DMS153 treated with DMSO at 0.1 percent for 48 hours (cell line): Measurements from ENCODE around the gene GSTT2B.
"Not testable (repeated sequence)": the region's sequence is repeated elsewhere in the genome, so short reads cannot be mapped to it uniquely, and the experiment has no call there.

Experiments used
- DNase-seq: peaks from one replicate; lab custom pipeline; 2025; ENCODE audit not compliant: unreplicated experiment; lab: John Stamatoyannopoulos, UW

GSTT2B gene

DNA sequence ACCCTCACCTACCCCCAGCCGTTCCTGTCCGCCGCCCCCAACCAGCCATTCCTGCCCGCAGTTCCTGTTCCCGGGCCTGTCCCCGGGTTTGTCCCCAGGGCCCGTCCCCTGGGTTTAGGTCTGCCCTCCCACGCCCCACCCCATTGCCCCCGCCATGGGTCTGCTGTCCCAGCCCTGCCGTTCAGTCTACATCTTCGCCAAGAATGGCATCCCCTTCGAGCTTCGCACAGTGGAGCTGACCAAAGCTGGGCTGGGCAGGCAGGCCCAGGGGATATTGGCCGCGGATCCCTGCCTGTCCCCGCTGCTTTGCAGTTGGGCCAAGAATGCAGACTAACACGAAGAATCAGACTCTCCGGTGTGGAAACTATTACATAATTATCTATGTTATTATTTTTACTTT lies 11.2 kb downstream of the GSTT2B start:
- DNase-seq = not testable (repeated sequence)

DNA sequence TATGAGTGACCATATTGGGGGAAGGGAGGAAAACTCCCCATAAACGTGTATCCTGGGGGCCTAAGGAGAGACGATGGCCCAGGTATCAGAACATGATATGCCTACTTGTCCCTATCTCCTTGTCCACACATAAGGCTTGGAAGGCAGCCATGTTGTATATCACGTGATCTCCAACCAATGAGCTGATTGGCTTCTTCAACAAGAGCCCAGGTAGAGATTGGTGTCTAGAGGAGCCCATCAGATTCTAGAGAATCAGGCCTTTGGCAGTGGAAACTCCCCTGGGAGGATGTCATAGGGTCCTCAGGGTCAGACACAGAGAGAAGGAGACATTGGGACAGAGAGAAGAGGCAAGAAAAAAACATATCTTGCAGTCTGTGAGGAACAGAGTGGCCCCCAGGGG lies 13.6 kb downstream of the GSTT2B start:
- not testable (repeated sequence) for DNase-seq

DNA sequence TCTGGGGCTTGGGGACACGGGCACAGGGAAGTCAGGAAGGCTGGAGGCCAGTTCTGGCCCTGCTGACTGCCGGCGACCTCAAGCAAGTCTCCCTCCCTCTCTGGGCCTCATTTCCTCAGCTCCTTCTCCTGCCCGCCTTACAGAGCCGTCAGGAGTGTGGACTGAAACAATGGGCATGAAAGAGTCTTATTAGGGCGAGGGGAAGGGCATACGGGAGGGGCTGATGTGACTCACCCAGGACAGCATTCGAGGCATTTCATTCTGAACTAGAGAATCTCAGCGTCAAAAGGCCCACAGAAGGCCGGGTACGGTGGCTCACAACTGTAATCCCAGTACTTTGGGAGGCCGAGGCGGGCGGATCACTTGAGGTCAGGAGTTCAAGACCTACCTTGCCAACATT lies 20.8 kb downstream of the GSTT2B start:
- not testable (repeated sequence) for DNase-seq

DNA sequence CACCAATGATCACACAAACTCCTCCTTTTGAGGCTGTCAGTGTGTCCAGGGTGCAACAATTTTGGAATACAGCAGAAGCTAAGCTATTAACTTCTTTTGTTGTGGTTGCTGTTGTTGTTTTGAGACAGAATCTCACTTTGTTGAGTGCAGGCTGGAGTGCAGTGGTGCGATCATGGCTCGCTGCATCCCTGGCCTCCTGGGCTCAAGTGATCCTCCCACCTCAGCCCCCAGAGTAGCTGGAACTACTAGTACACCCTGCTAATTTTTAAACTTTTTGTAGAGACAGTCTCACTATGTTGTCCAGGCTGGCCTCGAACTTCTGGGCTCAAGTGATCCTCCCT lies 22.0 kb downstream of the GSTT2B start:
- DNase-seq = no peak

DNA sequence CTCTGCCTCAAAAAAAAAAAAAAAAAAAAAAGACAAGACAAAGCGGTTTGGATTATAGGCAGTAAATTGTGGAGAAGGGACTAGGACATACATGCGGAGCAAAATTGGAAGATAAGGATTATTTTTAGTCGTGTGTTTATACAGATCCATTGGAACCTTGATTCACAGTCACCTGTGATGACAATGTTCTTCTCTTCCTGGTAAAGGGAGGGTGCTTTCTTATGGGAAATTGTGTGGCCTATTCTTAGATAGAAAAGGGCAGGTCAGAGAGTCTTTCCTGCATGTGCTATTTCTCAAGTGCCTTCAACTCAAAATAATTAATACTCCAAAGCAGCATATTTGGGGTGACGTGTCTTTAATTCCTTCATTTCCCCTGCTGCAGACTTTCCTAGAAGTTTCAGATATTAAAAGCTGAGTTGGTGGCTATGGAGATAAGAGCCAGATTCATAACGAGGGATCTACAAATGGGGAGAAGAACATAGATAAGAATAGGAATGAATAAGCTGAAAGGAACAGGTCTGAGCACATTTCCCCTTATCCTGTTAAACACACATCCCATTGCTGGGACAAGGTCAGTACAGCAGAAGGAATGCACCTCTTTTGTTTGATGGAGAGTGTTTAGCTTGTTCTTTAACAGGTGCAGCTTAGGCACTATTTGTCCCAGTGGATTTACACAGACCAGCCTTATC lies 22.5 kb downstream of the GSTT2B start:
- DNase-seq = no peak

DNA sequence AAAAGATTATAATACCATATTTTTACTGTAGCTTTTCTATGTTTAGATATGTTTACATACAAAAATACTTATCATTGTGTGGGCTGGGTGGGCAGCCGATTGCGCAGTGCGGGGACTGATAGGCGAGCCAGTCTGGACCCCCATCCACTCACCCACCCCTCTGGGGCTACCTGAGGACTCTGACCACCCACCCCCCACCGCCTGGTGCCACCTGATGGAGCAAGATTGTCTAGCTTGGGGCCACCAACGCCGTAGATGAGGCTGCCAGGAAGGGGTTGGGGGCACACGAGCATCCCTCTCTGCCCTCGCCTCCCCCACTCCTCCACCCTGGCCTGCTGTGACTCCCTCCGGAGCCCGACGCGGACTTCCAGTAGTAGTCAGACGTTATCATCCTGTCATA lies 34.4 kb downstream of the GSTT2B start:
- no peak for DNase-seq

DNA sequence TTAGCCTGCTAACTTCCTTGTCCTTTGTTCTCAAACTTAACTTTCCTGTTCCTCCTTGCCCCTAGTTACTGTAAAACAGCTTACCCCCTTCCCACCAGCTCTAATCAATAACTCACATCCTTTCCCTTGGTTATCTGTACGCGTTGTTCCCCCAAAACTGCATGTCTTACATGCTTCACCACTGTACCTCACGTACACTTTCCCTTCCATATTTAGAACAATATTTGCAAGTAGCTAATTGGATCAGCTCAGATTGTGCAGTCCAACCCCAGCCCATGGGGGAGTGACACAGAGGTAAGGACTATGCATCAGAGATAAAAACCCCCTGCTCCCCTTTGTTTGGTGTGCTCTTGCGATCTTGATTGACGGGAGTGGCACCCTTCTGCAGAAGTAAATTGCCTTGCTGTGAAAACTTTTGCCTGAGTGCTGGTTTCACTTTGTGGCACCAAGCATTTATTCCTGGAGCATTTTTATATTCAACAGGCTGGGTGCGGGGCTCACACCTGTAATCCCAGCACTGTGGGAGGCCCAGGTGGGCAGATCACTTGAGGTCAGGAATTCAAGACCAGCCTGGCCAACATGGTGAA lies 35.9 kb downstream of the GSTT2B start:
- no peak for DNase-seq

DNA sequence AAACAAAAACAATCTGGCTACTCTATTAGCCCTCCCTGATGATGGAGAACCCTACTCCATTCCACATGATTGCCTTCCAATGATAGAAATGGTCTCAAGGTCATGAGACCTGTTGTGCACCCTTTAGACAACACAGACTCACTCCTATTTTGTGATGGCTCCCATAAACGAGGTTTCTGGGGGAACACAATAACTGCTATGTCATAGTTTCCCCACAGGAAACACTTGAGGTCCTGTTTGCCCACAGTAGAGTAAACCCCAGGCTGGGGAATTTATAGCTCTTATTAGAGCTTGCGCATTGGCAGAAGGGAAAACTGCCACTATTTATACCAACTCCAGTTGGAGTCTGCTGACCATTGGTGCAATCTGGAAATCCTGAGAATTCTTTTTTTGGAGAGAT lies 38.1 kb downstream of the GSTT2B start:
- DNase-seq = no peak

DNA sequence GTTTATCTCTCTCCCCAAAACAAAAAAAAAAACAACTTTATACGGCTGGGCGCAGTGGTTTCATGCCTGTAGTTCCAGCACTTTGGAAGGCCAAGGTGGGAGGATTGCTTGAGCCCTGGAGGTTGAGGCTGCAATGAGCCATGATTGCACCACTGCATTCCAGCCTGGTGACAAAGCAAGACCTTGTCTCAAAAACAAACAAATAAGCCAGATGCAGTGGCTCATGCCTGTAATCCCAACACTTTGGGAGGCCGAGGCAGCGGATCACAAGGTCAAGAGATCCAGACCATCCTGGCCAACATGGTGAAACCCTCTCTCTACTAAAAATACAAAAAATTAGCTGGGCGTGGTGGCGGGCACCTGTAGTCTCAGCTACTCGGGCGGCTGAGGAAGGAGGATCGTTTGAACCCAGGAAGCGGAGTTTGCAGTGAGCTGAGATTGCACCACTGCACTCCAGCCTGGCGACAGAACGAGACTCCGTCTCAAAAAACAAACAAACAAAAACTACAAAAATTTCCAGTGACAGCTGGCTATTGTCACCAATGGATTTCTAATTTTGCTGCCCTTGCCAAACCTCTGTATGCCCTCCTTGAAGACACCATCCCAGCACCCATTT lies 39.3 kb downstream of the GSTT2B start:
- DNase-seq = not testable (repeated sequence)

DNA sequence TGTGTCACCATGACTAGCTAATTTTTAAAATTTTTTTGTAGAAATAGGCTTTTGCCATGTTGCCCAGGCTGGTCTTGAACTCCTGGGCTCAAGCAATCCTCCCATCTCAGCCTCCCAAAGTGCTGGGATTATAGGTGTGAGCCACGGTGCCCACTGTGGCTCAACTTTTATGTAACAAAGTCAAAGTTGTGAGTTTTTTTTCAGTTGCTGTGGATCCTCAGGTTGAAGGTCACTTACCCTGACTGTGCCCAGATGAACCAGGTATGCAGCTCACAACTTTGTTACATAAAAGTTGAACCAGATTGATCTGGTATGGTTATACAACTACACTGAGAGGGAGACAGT lies 40.8 kb downstream of the GSTT2B start:
- not testable (repeated sequence) for DNase-seq

DNA sequence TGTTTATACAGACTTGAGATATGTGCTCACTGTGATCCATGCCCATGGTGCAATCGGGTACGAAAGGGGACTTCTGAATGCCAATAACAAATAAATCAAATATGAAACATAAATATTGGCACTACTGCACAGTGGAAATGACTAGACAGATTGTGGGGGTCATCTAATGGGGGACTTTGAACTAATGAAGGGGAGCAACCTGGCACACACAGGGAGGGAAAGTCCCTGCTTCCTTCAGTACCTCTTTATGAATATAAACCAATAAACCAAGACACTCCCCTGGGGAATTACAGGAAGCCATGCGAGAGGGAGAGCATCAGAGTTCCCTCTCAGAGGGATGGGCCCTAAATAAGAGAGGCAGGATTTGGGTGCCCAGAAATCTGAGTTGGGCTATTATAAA lies 45.7 kb downstream of the GSTT2B start:
- DNase-seq = no peak

DNA sequence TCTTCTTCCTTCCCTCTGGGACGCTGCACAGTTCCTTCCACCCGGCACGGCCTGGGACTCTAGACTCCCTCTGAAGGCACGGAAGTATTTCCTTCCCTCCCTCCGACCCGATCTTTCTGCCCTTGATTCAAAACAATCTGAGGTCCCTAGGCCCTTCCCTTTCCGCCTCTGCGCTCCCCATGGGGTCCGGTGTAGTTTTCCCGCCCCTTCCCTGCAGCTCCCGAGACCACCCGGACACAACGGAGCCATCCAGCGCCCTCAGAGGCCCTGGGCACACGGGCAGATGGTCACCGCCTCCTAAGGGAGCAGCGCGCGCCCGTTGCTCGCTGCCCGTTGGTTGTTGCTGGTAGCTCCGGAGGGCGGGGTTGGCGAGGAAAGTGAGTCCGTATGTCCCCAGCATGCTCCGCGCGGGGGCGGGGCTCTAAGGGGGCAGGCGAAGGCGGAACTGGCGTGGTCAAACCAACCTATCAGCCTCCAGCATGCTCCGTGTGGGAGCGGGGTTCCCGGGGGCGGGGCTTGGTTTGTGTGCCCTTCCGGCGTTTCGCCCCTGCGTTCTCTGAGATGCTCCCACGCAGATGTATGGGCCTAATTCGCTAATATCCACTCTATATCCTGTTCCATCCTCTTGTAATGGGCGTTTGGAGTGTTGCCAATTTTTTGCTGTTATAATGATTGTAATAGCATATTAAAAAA lies 47.2 kb downstream of the GSTT2B start:
- peak; percentile 99 for DNase-seq

DNA sequence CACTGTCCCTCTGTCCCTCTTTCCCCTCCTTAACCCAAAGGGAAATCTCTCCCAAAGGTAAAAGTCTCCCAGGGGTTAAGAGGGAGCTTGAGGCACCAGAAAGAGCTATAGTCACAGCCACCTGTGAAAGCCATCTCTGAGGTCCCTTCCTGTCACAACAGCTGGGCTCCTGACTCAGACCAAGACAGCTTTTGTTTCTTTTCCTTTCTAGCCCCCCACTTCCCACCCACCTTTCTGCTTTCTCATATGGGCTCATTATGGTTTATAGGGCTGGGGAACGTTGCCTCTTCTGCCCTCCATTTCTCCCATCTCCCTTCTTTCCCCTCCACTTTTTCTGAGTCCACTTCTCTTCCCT lies 47.7 kb downstream of the GSTT2B start:
- no peak for DNase-seq

DNA sequence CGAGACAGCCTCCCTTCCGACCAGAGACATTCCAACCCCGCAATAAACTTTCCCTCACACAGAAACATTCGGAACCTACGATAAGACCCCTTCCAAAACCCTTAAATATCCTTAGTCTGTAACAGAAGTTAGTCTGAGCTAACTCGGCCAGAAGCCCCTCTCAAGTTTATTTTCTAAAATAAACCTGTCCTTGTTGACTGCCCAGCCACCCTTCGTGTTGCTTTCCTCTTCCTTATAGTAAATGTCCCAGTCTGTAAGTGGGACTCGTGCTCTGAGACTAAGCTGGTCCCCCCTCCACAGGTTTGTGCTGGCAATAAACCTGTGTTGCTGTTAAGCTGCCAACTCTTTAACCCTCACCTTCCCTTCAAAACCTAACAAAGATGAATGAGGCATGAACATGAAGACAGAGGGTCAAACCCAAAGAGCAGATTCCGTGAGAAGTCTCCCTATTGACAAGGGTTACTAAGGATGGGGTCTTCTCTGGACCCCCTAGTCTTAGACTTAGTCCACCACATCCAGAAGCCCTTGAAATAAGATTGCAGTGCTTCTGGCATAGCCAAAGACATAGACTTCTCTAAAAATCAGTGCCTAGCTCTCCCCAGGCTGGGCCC lies 48.6 kb downstream of the GSTT2B start:
- no peak for DNase-seq

DNA sequence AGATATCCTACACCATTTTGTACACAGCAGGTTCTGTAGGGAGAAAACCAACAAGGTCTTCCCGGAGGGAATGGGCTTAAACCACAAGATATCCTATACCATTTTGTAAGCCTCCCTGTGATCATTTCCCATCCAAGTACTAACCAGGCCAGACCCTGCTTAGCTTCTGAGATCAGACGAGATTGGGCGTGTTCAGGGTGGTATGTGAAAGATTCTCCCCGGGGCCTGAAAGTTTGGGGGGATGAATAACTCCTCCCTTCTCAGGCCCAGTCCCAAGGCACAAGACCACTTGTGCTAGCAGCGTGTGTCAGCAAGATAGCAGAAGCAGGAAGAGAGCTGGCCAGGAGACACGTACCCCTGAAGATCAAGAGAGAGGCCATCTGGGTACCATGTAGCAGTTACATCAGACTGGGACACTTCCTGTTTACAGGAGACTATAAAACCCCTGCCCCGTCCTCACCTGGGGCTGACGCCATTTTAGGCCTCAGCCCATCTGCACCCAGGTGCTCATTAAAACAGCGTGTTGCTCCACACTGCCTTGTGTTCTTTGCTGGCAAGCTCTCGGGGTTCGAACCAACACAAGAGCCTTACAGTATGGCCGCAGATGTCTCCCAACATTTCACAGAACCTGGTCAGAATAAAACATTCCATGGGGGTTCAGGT lies 49.5 kb downstream of the GSTT2B start:
- DNase-seq = no peak

DNA sequence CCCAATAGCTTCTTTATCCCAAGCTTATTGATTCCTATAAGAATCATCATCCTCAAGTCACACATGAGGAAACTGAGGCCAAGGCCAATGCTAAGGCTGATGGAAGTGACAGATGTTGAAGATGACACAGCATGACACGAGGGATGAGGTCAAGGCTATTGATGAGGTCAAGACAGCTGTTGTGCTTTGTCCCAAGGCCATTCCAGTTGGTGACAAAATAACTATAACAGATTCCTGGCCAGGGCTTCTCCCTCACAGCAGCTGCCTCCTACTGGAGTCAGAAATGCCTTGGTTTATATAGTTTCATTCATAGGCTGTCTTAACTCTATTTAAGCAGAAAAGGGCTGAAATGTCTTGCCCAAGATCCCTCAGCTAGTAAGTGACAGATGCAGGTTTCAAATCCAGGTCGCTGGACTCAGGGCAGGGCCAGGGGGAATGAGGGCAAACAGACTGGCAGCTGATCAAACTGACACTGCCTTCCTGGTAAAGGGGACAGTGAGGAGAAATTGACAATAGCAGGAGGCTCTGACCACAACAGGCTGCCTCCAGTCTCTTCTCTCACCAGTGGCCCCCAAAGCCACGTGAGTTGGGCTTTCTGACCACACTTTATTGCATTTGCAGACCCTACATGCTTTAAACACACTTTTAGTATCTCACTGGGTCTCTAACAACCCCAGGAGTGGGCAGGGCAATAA lies 50.4 kb downstream of the GSTT2B start:
- DNase-seq = no peak

DNA sequence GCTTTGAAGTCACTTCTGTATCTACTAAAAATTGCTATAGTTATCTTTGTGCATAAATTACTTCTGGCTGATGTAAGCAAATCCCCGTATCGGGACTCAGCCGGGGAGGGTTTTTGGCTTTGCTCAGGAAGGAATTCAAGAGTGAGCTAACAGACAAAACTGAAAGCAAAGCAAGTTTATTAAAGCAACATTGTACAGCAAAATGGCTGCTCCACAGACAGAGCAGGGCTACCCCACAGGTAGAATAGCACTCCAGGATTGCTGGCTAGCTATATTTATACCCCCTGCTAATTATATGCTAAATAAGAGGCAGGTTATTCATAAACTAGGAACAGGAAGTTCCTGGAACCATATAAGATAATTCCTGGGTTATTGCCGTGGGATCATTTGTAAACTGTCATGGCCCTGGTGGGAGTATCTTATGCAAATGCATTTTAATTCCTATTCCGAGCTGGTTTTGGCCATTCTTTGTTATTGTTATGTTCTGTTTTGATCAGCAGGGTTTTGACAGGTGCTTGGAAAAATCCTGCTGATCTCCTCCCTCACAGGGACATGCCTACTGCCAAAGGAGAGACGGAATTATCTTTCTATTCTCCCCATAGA lies 51.6 kb downstream of the GSTT2B start:
- no peak for DNase-seq

DNA sequence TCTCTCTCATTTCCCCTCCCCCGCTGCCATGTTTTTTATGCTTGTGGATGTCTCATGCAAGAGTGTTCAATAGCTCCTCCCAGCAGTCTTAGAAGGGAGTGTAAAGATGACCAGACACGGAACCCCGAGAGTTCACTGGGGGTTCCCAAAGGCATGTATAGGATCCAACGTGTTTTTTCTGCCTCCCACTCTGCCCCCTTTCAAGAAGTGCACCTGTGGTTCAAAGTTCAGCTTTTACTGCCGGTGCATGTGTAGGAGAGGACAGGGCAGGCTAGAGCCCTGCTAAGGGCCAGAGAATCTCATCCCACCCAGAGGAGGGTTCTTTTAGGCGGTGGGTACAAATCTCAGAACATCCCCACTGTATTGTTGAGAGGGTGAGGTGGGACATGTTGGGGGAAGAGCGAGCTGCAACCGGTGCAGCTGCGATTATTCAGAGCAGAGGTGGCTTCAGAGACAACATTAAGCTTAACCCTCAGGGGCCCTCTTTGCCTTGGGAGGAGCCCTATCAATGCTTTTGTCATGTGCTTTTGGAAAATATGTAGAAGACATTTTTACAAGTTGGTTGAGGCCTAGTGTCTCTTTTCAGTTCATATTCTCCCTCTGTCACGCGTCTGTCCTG lies 52.3 kb downstream of the GSTT2B start:
- no peak for DNase-seq

DNA sequence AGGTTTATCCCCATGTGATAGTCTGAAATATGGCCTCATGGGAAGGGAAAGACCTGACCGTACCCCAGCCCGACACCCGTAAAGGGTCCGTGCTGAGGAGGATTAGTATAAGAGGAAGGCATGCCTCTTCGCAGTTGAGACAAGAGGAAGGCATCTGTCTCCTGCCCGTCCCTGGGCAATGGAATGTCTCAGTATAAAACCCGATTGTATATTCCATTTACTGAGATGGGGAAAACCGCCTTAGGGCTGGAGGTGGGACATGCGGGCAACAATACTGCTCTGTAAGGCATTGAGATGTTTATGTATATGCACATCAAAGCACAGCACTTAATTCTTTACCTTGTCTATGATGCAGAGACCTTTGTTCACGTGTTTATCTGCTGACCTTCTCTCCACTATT lies 53.6 kb downstream of the GSTT2B start:
- DNase-seq = not testable (repeated sequence)
